DMS53 (cell line): Measurements from ENCODE around the gene SMURF2.
"Not testable (repeated sequence)": the region's sequence is repeated elsewhere in the genome, so short reads cannot be mapped to it uniquely, and the experiment has no call there.

ENCODE experiments used
- DNase-seq: peaks from one replicate; lab custom pipeline; 2025; lab: John Stamatoyannopoulos, UW

SMURF2 gene

GRCh38 chr17:64661976-64662773 lies at the start of gene SMURF2:
Gene SMURF2 (minus strand): TSS chr17:64662307. CDS start chr17:64661880, 427 bp downstream.
- peak; percentile 87 for DNase-seq

GRCh38 chr17:64709481-64709880 lies 47.4 kb upstream of the SMURF2 start:
- DNase-seq, result no peak

DNA sequence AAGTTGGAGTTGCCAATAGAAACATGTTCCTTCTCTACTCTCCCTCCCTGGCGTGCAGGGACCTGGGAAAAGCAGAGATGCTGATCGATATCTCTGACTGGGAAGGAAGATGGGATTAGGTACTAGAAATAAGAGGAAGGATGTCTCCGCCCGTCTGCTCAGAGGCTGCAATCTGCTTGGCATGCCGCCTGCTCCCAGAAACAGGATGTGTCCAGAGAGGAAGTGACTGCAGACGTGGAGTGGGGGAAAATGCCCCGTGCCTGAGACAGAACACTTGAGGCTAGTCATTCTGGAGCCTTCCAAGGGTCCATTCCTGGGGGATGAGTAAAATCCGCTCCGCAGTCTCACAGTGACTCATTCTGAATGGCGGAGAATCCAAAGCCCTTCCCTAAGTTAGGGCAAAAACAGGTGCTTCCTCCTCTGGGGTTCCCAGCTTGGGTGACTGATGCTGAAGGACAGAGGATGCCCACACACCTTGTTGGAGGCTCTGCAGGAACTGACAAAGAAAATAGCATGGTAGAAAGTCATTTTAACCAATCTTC lies 45.0 kb upstream of the SMURF2 start:
- peak; percentile 62 for DNase-seq

GRCh38 chr17:64706224-64707049 lies 44.3 kb upstream of the SMURF2 start:
- no peak for DNase-seq

DNA sequence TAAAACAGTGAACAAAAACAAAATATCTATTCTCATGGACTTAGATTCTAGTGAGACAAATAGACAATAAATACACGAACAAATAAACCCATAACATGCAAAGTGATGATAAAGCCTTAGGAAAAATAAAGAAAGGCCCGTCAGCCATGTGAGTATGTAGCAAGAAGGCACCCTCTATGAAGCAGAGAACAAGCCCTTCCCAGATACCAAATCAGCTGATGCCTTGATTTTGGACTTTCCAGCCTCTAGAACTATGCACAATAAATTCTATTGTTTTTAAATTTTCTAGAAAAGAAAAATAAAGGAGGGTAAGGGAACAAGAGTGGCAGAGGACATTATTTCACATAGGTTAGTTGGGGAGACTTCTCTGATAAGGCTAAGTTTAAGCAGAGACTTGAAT lies 40.7 kb upstream of the SMURF2 start:
- DNase-seq, result no peak

DNA sequence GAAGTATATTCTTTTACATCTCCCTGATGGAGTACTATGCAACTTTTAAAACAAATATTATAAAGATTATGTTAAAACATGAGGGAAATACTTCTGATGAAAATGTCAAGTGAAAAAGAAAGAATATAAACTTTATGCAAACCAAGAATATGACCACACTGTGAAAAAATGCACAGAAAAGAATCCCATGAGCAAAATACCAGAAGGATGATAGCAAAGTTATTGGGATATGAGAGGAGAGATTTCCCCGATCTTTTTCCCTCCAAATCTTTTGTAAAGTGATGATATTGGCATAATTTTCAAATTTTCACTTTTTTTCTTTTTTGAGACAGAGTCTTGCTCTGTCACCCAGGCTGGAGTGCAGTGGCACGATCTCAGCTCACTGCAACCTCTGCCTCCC lies 36.6 kb upstream of the SMURF2 start:
- DNase-seq, result no peak

- peak; percentile 80 for DNase-seq
Measured at GRCh38 chr17:64694207-64694606, 32.1 kb upstream of the SMURF2 start.

DNA sequence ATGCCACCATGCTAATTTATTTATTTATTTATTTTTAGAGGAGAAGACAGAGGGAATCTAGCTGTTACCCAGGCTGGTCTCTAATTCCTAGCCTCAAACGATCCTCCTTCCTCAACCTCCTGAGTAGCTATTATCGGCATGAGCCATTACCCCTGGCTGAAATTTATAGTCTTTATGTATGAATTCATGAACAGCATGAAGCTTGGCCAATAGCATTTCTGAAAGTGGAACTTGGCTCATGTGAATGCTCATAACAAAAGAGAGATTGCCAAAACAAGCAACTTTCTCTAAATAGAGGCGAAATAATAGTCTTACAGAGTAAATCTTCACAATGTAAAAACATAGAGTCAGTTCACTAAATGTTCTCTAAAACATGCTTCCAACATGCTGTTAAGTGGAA lies 30.1 kb upstream of the SMURF2 start:
- no peak for DNase-seq

DNA sequence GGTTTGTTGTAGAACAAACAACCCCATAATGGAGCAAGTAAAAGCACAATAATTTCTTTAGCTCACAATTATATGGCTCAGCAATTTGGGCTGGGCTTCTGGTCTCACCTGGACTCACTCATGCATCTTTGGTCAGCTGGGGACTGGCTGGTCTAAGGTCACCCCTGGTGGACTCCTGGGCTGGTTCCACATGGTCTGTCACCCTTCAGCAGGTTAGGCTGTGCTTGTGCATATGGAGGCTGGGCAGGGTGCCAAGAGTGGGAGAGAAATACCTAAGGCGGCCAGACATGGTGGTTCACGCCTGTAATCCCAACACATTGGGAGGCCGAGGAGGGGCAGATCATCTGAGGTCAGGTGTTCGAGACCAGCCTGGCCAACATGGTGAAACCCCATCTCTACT lies 27.0 kb upstream of the SMURF2 start:
- DNase-seq, result no peak

DNA sequence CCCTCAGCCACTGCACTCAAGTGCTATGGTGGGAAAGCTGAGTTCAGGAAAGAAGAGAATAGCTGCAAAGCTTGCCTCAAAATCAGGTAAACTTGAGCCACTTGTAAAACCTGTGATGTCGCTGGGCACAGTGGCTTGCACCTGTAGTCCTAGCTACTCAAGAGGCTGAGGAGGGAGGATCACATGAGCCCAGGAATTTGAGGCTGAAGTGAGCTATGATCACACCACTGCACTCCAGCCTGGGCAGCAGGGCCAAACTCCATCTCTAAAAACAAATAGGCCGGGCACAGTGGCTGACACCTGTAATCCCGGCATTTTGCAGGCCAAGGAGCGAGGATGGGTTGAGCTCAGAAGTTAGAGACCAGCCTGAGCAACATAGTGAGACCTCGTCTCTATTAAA lies 26.4 kb upstream of the SMURF2 start:
- DNase-seq, result no peak

DNA sequence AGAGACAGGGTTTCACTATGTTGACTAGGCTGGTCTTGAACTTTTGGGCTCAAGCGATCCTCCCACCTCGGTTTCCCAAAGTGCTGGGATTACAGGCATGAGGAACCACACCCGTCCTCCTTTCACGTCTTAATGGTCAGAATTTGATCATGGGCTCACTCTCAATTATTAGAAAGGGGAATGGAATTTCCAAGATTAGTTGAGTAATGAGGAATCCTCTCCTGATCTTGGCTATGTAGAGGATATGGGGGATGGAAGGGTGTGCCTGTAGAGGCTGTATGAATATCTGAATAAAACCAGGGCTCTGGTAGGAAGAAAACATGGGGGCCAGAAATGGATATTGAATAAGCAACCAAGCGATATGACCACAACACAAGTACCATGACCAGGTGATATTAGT lies 25.9 kb upstream of the SMURF2 start:
- DNase-seq, result no peak

- no peak for DNase-seq
Measured at GRCh38 chr17:64687376-64687775, 25.3 kb upstream of the SMURF2 start.

DNA sequence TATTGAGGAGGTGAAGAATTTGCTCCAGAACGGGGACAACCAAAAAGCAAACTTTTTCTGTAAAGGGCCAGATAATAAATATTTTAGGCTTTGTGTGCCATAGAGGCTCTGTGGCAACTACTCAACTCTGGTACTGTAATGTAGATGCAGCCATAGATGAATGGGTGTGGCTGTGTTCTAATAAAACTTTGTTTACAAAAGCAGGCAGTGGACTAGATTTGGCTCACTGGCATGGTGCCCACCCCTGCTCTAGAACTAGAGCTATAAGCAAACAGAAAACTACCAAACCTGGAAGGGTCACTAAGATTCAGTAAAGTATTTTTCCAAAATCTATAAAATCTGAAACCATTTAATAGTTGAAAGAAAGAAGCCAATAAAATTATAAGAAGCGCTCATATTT lies 24.6 kb upstream of the SMURF2 start:
- no peak for DNase-seq

GRCh38 chr17:64685705-64686104 lies 23.6 kb upstream of the SMURF2 start:
- DNase-seq, result no peak

GRCh38 chr17:64683796-64684195 lies 21.7 kb upstream of the SMURF2 start:
- DNase-seq, result no peak

DNA sequence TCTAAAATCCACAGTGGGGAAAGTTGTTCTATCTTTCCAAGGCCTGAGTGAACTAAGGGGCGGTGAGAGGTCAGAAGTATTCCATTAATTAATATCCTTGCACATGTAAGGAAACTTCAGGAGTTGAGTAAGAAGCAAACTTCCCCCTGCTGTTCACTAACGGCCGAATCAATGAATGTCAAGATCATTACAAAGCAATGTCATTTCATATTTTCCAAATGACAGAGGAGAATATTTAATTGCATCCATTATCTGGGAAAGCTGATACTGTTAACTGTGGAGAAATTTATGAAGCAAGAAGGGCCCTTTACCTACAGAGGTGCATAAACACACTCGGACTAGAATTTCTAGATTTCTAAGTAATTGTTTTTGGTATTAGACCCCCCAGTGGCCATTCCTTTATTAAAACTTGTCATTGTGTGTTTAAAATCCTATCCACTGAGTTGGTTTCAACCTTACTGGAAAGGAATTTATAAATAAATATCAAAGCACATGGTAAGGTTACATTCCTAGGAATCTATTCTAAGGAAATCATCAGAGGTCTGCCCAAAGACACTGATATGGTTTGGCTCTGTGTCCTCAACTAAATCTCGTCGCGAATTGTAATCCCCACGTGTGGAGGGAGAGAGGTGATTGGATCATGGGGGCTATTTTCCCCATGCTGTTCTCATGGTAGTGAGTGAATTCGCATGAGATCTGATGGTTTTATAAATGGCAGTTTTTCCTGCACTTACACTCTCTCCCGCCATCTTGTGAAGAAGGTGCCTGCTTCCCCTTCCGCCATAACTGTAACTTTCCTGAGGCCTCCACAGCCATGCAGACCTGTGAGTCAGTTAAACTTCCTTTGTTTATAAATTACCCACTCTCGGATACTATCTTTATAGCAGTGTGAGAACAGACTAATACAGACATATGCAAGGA lies 20.4 kb upstream of the SMURF2 start:
- no peak for DNase-seq

DNA sequence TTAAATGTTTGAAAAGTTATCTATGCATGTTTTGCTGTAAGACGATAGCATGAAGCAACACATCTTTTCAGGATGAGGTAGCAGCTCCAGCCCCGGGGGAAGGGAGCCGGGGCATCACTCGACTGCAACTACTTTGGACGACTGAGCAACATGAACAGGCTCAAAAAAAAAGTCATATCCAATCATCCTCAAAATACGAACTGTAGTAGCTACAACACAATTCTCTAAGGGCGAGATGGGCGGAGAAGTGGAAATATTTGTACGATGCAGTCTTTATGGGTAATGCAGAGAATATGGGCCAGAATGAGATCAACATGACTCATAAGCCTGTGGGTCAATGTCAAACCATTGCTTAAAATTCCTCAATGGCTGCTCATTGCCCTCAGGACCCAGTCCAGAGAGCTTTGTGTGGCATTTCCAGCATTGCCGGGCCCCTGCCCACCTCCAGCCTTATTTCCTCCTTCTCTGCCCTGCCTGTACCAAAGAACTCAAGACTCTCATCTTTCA lies 17.7 kb upstream of the SMURF2 start:
- DNase-seq, result no peak

GRCh38 chr17:64676763-64677162 lies 14.7 kb upstream of the SMURF2 start:
- no peak for DNase-seq

- DNase-seq, result not testable (repeated sequence)
Measured at GRCh38 chr17:64670843-64671590, 8.9 kb upstream of the SMURF2 start.

GRCh38 chr17:64667807-64668721 lies 6.0 kb upstream of the SMURF2 start:
- DNase-seq, result peak; percentile 13
